Liver (tissue), 9 donors: ENCODE results near the gene GFOD2. TPM values are rescaled to one million over a fixed set of nuclear protein-coding genes. Genes with fewer than 3 reads are reported as not detected.

ENCODE experiments used
- DNase-seq: peaks from one replicate; pipeline ENCODE4 v3.0.0-alpha.2; 2017; ENCODE audit warnings: low spot score
- H3K27ac ChIP-seq, 2 donors: one replicate each; pipeline ENCODE4 v1.7.0; 2013; ENCODE audit warnings: inconsistent platforms in 2 of 2, low read length in 2 of 2, control low read depth in 1 of 2, low read depth in 1 of 2, mild to moderate bottlenecking in 1 of 2
- H3K27me3 ChIP-seq, 4 donors: one replicate each; pipeline versions ENCODE4 v1.6.1 to v1.7.0; 2013; ENCODE audit warnings: low read length in 3 of 4, inconsistent platforms in 1 of 4, mild to moderate bottlenecking in 1 of 4, moderate library complexity in 1 of 4; ENCODE audit not compliant: control insufficient read depth in 4 of 4, insufficient read depth in 4 of 4
- H3K36me3 ChIP-seq, 4 donors: one replicate each; pipeline versions ENCODE4 v1.6.1 to v1.7.0; 2013; ENCODE audit warnings: low read length in 3 of 4, mild to moderate bottlenecking in 3 of 4, low read depth in 1 of 4, moderate library complexity in 1 of 4; ENCODE audit not compliant: control insufficient read depth in 4 of 4, insufficient read depth in 3 of 4
- H3K4me1 ChIP-seq, 4 donors: one replicate each; pipeline versions ENCODE4 v1.6.1 to v1.7.0; 2013; ENCODE audit warnings: low read length in 3 of 4, mild to moderate bottlenecking in 3 of 4, moderate library complexity in 1 of 4; ENCODE audit not compliant: control insufficient read depth in 4 of 4, insufficient read depth in 4 of 4
- H3K4me3 ChIP-seq, 3 donors: one replicate each; pipeline versions ENCODE4 v1.6.1 to v1.7.0; 2013; ENCODE audit warnings: low read length in 3 of 3, control low read depth in 1 of 3, low read depth in 1 of 3, mild to moderate bottlenecking in 1 of 3
- H3K9ac ChIP-seq, 2 donors: one replicate each; pipeline ENCODE4 v1.7.0; 2013; ENCODE audit warnings: low read length in 2 of 2, mild to moderate bottlenecking in 2 of 2, moderate library complexity in 2 of 2, control low read depth in 1 of 2, low read depth in 1 of 2
- H3K9me3 ChIP-seq, 4 donors: one replicate each; pipeline versions ENCODE4 v1.6.1 to v1.7.0; 2013; ENCODE audit warnings: low read length in 3 of 4; ENCODE audit not compliant: control insufficient read depth in 4 of 4
- ATF3 ChIP-seq: IDR thresholded peaks from 2 replicates; pipeline ENCODE4 v1.6.1; 2016; ENCODE audit warnings: antibody characterized with exemption
- CTCF ChIP-seq: fragments of 150-350 bp; IDR thresholded peaks from 2 replicates; pipeline ENCODE4 v1.5.1; 2017; ENCODE audit warnings: improper control_type of control experiment, low read depth, low read length; ENCODE audit not compliant: missing input control
- EGR1 ChIP-seq, 2 donors: IDR thresholded peaks; 2 replicates each; pipeline ENCODE4 v1.6.1; 2016 to 2018; ENCODE audit warnings: antibody characterized with exemption in 2 of 2, low read depth in 2 of 2
- FOXA1 ChIP-seq: IDR thresholded peaks from 2 replicates; pipeline ENCODE4 v1.6.1; 2016; ENCODE audit warnings: antibody characterized with exemption
- FOXA2 ChIP-seq: IDR thresholded peaks from 2 replicates; pipeline ENCODE4 v1.6.1; 2016; ENCODE audit warnings: antibody characterized with exemption
- GABPA ChIP-seq, 2 donors: IDR thresholded peaks in 1 of 2; conservative IDR thresholded peaks in 1 of 2; 2 replicates each; pipeline ENCODE4 v1.6.1; 2016; ENCODE audit warnings: antibody characterized with exemption in 2 of 2, mild to moderate bottlenecking in 1 of 2, moderate library complexity in 1 of 2
- HNF4A ChIP-seq, 2 donors: conservative IDR thresholded peaks; 2 replicates each; pipeline ENCODE4 v1.6.1; 2016; ENCODE audit warnings: antibody characterized with exemption in 2 of 2, mild to moderate bottlenecking in 2 of 2
- HNF4G ChIP-seq: IDR thresholded peaks from 2 replicates; pipeline ENCODE4 v1.6.1; 2016; ENCODE audit warnings: antibody characterized with exemption
- JUND ChIP-seq, 2 donors: IDR thresholded peaks; 2 replicates each; pipeline ENCODE4 v1.6.1; 2016; ENCODE audit warnings: antibody characterized with exemption in 2 of 2
- MAX ChIP-seq: IDR thresholded peaks from 2 replicates; pipeline ENCODE4 v1.6.1; 2016; ENCODE audit warnings: antibody characterized with exemption
- NR2F2 ChIP-seq: IDR thresholded peaks from 2 replicates; pipeline ENCODE4 v1.6.1; 2016; ENCODE audit warnings: antibody characterized with exemption
- RAD21 ChIP-seq, 2 donors: IDR thresholded peaks; 2 replicates each; pipeline ENCODE4 v1.6.1; 2016; ENCODE audit warnings: antibody characterized with exemption in 2 of 2, mild to moderate bottlenecking in 2 of 2
- REST ChIP-seq: IDR thresholded peaks from 2 replicates; pipeline ENCODE4 v1.6.1; 2016; ENCODE audit warnings: antibody characterized with exemption, mild to moderate bottlenecking
- RXRA ChIP-seq, 2 donors: IDR thresholded peaks; 2 replicates each; pipeline ENCODE4 v1.6.1; 2017 to 2018; ENCODE audit warnings: antibody characterized with exemption in 2 of 2, mild to moderate bottlenecking in 1 of 2
- SP1 ChIP-seq: IDR thresholded peaks from 2 replicates; pipeline ENCODE4 v1.6.1; 2018; ENCODE audit warnings: antibody characterized with exemption, mild to moderate bottlenecking
- TAF1 ChIP-seq: conservative IDR thresholded peaks from 2 replicates; pipeline ENCODE4 v1.6.1; 2016; ENCODE audit warnings: antibody characterized with exemption, mild to moderate bottlenecking
- YY1 ChIP-seq: IDR thresholded peaks from 2 replicates; pipeline ENCODE4 v1.6.1; 2016; ENCODE audit warnings: antibody characterized with exemption, mild to moderate bottlenecking
- ZBTB33 ChIP-seq: IDR thresholded peaks from 2 replicates; pipeline ENCODE4 v1.6.1; 2016; ENCODE audit warnings: antibody characterized with exemption
- WGBS: extraction: QIAGEN DNeasy Blood & Tissue Kit; methylation state at CpG from one replicate; pipeline ENCODE4 v1.1.7; 2013; 5-methylcytosine and 5-hydroxymethylcytosine counted together
- polyA plus RNA-seq, 2 donors: library from polyadenylated mRNA; stranded (reverse) in 1 of 2; unstranded in 1 of 2; fragments of 200-250 nt in 1 of 2; fragments of >200 nt in 1 of 2; fragmentation: Nextera tagmentation in 1 of 2; extraction: Ambion mirVana in 1 of 2; gene quantifications; one replicate each; pipeline versions ENCODE4 v1.2.1 to v1.2.3, GENCODE V29; 2013 to 2015
- total RNA-seq, 2 donors: library from RNA; depleted of rRNA; stranded (reverse); fragments of >200 nt; gene quantifications; one replicate each; pipeline ENCODE4 v1.2.3, GENCODE V29; 2014
- donor health status: healthy.
- donor health status: healthy.
- donor health status: healthy.
- donor health status: healthy.
- donor health status: healthy.

The GFOD2 gene
- total and polyA plus RNA-seq, 4 donors, result 12.7 to 48.8 (median 28.9) TPM

GRCh38 chr16:67647681-67648080 lies 71.4 kb downstream of the GFOD2 start:
- no peak for DNase-seq
- Histone ChIP-seq H3K9ac (no peak overlapping the region), H3K27ac (no peak overlapping the region), H3K27me3 (no peaks in the 10 kb centered on the region), H3K4me1 (peaks cover 0 to 11% (median 7%) of the 10 kb centered on the region in 4 donors), H3K36me3 (no peaks in the 10 kb centered on the region), H3K4me3 (no peak overlapping the region), H3K9me3 (no peaks in the 10 kb centered on the region)
- 73% methylated on average over 13 of the region's 13 CpGs for WGBS
- no peak for TF ChIP-seq NR2F2
- TF ChIP-seq HNF4A (conservative IDR thresholded peaks at IDR 0.05), result no peak
- TF ChIP-seq MAX, result no peak

- no peak for DNase-seq
- no peak overlapping the region for H3K9ac ChIP-seq
- no peaks in the 10 kb centered on the region for H3K27me3 ChIP-seq
- no peak for TF ChIP-seq HNF4A (conservative IDR thresholded peaks at IDR 0.05)
- no peak for TF ChIP-seq FOXA1
- no peak for TF ChIP-seq SP1
- no peak for TF ChIP-seq NR2F2
- no peak for TF ChIP-seq JUND (IDR thresholded peaks at IDR 0.05)
- TF ChIP-seq HNF4G, result no peak
- no peak for TF ChIP-seq YY1
- no peak for TF ChIP-seq EGR1 (IDR thresholded peaks at IDR 0.05; ENCODE audit: low read depth in 2 of 2)
- TF ChIP-seq TAF1, result no peak
- no peak for TF ChIP-seq REST
- no peak for TF ChIP-seq RAD21 (IDR thresholded peaks at IDR 0.05)
- TF ChIP-seq MAX, result no peak
- no peak for TF ChIP-seq ZBTB33
- TF ChIP-seq RXRA (IDR thresholded peaks at IDR 0.05), result no peak
- TF ChIP-seq CTCF, result no peak
- TF ChIP-seq FOXA2, result no peak
- TF ChIP-seq GABPA (IDR thresholded peaks at IDR 0.05 in 1 of 2, conservative IDR thresholded peaks at IDR 0.05 in 1 of 2), result no peak
- TF ChIP-seq ATF3, result no peak
- H3K4me3 ChIP-seq, result no peak overlapping the region
- H3K36me3 ChIP-seq, result no peaks in the 10 kb centered on the region
- H3K4me1 ChIP-seq, result peaks cover 4 to 16% (median 8%) of the 10 kb centered on the region in 4 donors
- no peaks in the 10 kb centered on the region for H3K9me3 ChIP-seq
- H3K27ac ChIP-seq, result no peak overlapping the region
- WGBS, result 75% methylated on average over 15 of the region's 15 CpGs
Measured at GRCh38 chr16:67647111-67647651, 71.9 kb downstream of the GFOD2 start.
